HG02981 (cell line): Measurements from ENCODE around the gene SCGB3A2.
"Not testable (repeated sequence)": the region's sequence is repeated elsewhere in the genome, so short reads cannot be mapped to it uniquely, and the experiment has no call there.

Source experiments
- ATAC-seq: cut with Tn5 transposase; IDR thresholded peaks from one replicate; pipeline ENCODE4 v1.9.1; 2021; ENCODE audit warnings: mild to moderate bottlenecking, moderate library complexity; ENCODE audit not compliant: unreplicated experiment

SCGB3A2 gene

DNA sequence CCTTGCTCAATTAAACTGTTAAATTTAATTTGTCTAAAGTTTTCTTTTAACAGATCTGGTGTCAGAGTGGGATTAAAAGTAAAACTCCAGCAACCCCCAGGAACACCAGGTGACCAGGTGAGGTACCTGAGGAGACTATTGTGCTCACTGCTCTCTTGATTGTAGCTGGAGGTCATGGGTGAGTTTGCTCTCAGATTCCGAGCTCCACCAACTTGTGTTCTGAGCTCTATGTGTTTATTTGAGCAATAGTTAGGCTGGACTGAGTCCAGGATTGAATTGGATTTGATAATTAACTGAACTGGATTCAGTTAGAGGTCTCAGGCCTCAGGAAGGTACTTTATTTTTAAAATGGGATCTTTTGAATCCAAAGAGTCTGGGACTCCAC is 17.9 kb upstream of the SCGB3A2 start:
- no peak for ATAC-seq

DNA sequence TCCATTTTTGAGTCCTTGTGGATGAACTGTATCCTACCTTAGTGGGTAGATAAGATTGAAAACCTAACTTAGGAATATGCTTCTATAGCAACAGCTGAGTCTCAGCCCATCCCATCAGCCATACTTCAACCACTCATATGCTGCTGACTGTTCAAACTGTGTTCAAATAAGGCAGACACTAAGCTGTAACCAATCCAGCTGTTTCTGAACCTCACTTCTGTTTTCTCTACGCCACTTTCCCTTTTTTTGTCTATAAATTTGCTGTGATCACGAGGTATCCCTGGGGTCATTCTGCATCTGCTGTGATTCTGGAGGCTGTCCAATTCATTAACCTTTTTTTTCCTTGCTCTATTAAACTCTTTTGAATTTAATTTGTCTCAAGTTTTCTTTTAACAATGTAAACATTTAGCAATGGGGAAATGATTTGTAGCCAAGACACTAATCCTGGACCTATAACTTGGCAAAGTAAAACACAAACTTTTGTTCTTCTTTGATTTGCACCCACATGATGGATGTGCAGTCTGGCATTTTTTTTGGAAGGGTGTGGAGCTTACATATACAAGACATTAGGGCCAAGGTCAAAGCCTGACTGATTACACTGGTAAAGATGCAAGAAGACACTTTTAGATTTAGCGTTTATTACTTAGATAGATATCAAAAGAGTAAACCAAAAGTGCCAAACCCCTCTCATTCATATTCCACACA is 14.9 kb upstream of the SCGB3A2 start:
- no peak for ATAC-seq

DNA sequence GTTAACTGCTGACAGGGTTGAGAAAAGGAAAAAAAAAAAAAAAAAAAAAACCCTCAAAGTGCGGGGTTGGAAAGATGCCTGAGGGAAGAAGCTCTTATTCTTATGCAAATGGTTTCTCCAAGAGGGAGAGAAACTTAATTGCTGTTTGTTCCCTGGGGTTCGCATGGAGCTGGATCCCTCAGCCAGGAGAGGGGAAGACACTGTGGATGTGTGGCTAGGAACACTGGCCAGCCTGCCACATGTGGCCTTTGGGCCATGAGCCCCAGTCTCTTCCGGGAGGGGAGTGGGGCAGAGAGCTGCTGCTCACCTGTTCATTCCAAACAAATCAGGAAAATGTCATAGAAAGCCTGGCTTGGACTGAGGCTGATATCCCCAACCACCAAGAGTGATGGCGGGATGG is 9.4 kb upstream of the SCGB3A2 start:
- no peak for ATAC-seq

- not testable (repeated sequence) for ATAC-seq
Measured at GRCh38 chr5:147869892-147870291, 8.6 kb upstream of the SCGB3A2 start.

GRCh38 chr5:147871980-147872549 is 6.4 kb upstream of the SCGB3A2 start:
- not testable (repeated sequence) for ATAC-seq

- not testable (repeated sequence) for ATAC-seq
Measured at GRCh38 chr5:147872744-147873435, 5.6 kb upstream of the SCGB3A2 start.

DNA sequence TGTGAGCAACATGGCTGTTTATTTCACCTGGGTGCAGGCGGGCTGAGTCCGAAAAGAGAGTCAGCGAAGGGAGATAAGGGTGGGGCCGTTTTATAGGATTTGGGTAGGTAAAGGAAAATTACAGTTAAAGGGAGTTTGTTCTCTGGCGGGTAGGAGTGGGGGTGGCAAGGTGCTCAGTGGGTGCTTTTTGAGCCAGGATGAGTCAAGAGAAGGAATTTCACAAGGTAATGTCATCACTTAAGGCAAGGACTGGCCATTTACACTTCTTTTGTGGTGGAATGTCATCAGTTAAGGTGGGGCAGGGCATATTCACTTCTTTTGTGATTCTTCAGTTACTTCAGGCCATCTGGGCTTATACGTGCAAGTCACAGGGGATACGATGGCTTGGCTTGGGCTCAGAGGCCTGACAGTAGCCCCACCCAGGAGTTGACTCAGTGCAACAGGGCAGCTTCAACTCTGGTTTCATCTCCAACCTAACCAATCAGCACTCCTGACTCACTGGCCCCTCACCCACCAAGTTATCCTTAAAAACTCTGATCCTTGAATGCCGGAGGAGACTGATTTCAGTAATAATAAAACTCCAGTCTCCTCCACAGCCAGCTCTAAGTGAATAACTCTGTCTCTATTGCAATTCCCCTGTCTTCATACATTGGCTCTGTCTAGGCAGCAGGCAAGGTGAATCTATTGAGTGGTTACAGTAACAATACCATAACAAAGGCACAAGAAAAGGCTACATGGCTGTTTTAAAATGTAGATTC is 4.2 kb upstream of the SCGB3A2 start:
- not testable (repeated sequence) for ATAC-seq

DNA sequence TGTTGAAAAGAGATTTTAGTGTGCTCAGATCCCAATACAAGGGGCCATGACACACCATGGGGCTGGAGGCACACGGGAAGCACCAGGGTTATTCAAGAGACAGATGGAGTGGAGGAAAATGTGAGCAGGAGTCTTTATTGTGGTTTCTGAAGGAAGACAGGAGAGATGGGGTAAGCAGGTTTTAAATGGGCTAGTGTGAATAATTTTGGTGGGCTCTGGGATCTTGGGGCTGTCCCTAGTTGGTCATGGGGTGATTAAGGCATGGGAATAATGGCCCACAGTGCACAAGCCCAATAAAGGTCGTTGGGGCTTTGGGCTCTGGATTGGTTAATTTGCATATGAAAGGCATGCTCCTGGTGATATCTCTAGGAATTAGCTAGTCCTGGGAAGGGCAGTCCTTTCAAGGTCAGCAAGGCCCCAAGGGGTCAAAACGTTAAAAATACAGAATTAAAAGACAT is 3.6 kb upstream of the SCGB3A2 start:
- no peak for ATAC-seq

GRCh38 chr5:147876141-147876540 is 2.4 kb upstream of the SCGB3A2 start:
- ATAC-seq = no peak

DNA sequence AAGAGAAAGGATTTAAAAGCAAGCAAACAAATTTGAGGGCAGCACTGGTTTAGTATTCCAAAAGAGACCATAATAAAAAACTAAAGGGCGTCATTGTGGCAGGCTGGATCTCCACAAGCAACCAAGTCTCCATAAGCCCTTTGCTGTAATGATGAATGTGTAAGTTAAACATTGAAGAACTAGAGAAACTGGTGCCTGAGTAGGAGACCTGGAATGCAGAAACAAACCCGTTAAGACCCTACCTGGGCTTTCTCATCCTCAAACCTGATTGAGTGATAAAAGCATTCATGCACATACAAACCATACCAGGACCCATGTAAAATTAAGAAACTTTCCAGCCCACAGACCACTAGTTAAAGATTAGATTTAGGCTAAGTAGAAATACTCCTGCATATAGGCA is 1.9 kb upstream of the SCGB3A2 start:
- no peak for ATAC-seq

DNA sequence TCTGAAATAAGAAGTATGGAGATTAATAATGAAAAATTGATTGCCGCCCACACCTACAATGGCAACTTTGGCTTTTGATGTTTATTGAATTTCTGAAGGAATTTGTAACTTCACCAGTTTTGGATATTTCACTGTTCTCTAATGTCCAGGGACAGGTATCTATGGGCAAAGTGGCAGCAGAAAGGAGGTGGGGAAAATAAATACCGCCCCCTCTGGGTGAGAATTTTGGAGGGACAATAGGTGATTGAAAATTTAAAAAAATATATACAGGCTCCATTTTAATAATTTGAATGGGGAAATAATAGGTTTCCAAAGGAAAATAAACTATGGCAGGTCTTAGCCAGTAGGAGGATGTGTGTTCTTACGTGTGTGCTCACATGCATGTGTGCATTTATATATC is 1.3 kb downstream of the SCGB3A2 start:
- no peak for ATAC-seq

GRCh38 chr5:147880487-147880886 is 2.0 kb downstream of the SCGB3A2 start:
- no peak for ATAC-seq

DNA sequence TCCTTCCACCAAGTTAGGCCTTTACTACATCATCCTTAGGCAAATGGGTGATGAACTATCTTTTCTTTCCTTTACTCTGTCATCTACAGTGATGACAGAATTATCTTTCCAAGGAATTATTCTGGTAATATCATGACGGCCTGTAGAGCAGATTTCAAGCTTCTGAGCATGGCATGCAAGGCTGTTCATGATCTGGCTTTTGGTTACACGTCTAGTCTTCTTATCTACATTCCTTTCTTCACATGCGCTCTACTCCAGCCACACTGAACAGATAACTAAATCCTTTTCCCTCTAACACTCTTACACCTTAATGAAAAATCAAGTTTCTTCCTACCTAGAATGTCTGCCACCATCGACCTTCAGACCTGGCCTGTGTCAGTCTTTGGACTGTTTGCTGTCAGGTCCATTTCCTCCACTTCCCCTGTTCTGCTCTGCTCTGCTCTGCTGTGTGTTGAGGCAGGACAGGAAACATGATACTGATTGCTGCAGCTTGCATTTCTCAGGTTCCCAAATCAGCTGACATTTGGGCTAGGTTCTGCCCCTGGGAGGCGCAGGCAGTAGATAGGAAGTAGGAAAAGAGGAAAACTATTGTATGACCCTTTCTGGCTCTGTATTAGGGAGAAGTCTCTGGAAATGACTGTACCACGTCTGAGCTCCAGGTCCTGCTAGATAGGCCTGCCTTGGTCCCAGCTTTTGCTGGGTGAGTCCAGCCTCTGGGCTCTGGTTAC is 4.2 kb downstream of the SCGB3A2 start:
- no peak for ATAC-seq

DNA sequence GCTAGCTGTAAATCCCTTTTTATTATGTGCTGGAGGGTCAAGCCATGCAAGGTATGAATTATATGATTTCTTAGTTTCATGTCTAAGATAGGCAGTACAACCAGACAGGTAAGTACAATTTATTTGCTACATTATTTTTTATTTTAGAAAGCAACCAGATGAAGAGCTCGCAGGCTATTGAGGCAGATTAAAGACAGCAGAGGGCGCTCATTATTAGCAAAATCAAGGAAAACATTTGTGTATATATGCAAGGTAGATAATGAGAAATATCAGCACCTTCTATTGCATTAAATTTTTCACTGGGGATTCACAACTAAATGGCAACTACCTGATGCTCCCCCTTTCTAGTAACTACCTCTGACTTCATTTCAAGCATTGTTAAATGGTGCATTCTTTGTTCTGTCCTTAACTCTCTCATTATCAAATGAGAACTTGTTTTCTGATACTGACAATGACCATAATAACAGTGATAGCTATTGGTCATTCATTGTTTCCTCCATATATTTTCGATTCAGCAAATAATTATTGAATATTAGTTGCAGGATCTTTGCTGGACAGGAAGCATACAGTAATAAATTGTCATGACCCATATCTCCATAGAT is 8.6 kb downstream of the SCGB3A2 start:
- no peak for ATAC-seq

GRCh38 chr5:147887930-147888329 is 9.4 kb downstream of the SCGB3A2 start:
- ATAC-seq = no peak

GRCh38 chr5:147892696-147893296 is 14.3 kb downstream of the SCGB3A2 start:
- no peak for ATAC-seq

- ATAC-seq = no peak
Measured at GRCh38 chr5:147893820-147894219, 15.3 kb downstream of the SCGB3A2 start.

GRCh38 chr5:147895864-147896263 is 17.4 kb downstream of the SCGB3A2 start:
- no peak for ATAC-seq

DNA sequence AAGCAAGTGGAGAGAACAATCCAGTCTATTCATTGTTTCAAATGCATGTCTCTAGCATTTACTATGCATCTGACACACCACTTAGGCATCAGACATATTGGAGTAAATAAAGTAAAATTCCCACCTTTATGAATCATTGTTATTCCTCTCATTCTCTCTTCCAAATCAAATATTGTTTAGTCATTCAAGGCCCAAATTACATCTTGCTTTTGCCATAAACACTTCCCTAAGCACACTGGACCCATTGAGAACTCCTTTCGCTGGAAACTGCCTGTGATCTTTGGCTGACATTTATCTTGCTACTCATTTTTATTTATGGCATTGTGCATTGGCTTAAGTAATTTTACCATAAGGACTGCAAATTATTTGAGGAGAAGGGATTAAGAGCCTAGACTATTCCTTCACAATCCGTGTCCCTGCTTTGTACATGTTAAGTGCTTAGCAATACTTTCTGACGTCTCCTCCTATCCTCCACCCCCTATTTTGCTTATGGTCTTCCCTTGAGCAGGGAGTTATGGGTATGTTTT is 20.4 kb downstream of the SCGB3A2 start:
- ATAC-seq = no peak

DNA sequence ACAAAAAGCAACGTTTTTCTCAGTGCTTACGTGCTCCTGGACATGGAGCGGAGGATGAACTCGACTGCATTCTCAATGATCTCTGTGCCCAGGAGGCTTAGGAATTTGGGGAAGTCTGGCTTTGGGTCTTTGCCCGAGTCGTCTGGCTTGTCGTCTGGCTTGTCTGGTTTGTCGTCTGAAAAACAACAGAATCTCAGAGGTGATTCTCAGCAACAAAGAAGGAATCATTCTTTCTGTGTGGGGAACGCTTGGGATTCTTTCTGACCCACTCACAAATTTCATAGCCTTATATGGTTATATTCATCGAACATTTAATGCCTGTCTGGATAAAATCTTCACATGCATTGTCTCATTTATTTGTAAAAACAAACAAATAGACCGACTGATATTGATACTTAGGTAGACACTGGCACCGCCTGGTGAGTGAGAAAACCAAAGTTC is 23.1 kb downstream of the SCGB3A2 start:
- no peak for ATAC-seq
